CD4-positive, alpha-beta T cell treated with Interleukin-4 for 1 hour (primary cell): Measurements from ENCODE around the gene CFAP46.
"Not testable (repeated sequence)": the region's sequence is repeated elsewhere in the genome, so short reads cannot be mapped to it uniquely, and the experiment has no call there.

Experiments used
- DNase-seq, 2 donors: peaks; one replicate each; pipeline ENCODE4 v3.0.0-alpha.2; 2020 to 2022

CFAP46 gene

DNA sequence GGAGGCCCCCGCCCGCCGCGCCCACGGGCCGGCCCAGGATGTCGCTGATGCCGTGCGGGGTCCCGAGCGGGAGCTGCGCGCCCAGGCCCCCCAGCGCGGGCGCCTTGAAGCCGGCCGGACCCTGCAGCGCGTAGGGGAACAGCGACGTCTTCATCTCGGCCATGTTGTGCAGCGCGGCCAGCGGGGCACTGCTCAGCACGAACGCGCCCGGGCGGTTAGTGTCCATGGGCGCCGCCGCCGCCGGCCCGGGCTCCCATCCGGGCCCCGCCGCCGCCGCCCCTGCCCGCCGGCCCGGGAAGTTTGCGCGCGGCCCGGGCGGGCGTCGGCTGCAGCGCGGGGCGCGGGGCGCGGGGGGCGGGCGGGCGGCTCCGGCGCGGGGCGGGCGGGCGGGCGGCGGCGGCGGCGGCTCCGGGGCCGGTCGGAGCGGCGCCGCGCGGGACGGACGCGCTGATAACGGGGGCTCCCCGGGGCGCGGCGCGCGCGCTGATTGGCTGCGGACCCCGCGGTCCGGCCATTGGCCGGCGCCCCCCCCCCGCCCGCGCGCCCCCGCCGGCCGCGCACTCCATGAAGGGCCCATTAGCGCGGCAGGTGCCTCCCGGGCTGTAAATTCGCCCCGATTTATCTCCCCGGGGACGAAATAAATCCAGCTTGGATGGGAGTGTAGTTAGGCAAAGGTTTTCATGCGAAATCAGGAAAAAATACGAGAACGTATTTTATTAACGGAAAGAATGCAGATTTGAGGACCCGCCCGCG, 156.5 kb downstream of the CFAP46 start, which contains the start of gene NKX6-2:
TSS of gene NKX6-2 (minus strand) at position 425 of the 753 bp plus-strand sequence. CDS start at position 226, 199 bp downstream.
- no peak for DNase-seq

DNA sequence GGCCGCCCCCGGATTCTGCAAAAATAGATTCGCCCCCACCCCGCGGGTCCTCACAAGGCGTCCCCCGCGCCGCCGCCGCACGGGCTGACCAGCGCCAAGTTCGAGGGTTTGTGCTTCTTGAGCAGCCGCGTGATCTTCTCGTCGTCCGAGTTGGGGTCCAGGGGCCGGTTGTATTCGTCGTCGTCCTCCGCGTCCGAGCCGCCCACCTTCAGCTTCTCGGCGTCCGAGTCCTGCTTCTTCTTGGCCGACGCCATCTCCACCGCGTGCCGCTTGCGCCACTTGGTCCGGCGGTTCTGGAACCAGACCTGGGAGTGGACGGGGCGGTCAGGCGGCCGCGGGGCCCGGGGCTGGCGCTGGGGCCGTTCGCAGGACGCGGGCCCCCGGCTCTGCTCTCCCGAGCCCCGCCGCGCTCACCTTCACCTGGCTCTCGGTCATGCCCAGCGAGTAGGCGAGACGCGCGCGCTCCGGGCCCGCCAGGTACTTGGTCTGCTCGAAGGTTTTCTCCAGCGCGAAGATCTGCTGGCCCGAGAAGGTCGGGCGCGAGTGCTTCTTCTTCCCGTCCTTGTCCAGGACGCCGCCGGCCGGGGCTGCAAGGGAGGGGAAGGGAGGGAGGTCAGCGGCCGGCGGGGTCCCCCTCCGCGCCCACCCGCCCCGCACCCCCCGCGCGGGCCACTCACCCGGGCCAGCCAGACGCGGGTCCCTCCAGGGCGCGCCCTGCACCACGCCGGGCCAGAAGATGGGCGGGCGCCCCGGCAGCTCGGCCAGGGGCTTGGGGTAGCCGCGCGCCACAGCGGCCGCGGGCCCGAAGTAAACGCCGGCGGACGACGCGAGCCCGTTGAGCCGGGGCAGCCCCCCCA, 157.3 kb downstream of the CFAP46 start:
- no peak for DNase-seq

DNA sequence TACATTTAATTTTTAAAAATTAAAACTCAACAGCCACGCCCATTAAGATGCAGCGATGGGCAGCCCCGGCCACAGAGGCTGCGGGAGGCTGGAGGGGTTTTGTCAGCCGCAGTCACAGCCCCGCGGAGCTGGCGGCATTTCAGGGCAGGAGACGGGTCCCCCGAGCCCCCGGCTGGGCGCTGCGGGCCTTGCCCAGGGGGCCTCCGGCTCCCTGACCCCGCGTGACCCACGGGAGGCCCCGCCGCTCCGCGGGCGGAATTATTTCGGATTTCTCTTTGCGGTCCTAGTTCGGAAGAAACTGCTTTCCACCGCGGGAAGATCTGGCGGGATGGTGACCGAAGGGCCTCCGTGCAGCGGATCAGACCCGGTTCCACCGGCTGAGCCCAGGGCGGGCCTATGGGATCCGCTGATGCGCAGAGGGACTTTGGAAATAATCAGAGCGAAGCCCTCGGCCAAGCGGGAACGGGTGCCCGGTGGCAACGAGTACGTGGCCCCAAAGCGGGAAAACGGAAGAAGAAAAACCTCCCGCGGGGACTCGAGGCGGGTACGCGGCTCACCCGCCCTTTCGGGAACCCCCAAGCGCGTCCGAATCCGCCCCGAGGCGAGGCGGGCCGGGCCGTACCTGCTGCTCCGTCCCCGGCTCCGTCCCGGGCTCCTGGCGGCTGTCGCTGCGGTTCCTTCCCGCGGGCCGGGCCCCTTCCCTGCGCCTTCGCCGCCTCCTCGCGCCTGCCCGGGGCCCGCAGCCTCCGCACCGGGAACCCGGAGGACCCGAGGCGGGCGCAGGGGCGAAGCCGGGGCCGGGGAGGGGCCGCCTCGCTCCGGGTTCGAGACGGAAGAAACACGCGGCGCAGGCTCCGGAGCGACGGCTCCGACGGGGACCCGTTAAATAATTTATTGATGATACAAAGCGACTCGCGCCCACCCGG, 158.2 kb downstream of the CFAP46 start:
- no peak for DNase-seq

DNA sequence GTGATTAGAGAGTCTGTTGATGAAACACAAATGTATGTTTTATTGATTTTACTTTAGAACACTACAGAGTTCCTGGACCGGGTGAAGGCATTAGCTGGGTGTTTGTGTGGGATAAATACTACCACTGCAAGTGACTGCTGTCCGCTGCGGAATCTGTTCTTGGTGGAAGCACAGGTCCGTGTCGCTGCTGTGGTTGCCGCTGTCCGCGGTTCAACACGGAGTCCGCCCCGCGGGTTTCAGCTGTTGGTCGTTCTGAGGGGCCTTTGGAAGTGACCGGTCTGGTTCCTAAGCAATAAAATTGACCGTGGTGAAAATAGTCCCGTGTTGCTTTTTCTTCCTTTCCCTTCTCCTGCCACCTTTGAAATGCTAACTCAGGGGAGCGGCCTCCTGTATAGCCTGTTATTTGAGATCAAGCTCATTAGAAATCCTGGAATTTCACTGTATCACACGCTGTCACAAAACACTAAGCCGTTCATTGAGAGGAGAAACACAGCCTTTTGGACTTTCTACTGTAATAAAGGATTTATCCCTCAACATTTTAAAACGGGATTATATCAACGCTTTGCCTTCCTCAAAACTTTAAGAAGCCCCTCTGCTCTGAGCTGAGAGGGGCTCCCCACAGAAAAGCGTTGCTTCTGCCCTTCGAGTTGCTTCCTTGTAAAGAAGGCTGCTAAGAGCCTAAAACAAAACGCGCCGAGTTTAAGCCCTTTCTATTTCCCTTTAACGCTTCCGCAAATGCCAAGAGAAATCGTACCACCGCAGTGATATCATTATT, 159.0 kb downstream of the CFAP46 start:
- no peak for DNase-seq

DNA sequence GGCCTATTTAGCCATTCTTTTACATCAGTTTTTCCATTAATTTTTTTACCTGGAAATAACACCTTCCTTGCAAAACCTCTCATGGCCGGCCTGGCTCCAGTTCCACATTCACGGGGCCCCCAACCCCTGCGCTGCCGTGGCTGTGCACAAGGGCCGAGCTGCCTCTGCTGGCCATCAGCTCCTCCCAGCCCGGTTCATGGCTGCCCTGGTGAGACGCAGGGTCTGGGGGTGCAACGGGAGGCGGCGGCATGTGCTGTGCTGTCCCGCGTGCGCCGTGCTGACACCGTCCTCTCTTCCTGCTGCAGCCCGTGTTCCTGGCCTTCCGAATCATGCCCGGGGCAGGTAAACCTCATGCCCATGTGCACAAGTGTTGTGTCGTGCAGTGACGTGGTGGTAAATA, 160.8 kb downstream of the CFAP46 start:
- DNase-seq: no peak

DNA sequence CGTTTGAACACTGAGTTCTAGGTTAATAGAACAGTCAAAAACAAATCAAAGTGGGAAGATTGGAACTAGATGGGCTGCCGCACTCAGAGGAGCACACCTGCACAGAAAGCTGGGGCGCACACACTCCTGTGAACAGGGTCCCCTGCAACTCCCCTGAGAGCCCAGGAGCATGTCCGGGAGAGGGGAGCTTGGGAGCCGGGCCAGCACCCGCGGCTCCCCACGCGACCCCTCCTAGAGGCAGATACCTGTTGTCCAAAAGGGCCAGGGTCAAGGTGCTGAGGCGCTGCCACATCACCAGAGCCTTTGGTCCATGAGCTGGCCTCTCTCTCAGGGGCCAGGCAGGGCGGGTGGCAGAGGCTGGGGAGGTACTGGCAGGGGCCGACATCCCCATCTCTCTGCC, 162.0 kb downstream of the CFAP46 start:
- no peak for DNase-seq

DNA sequence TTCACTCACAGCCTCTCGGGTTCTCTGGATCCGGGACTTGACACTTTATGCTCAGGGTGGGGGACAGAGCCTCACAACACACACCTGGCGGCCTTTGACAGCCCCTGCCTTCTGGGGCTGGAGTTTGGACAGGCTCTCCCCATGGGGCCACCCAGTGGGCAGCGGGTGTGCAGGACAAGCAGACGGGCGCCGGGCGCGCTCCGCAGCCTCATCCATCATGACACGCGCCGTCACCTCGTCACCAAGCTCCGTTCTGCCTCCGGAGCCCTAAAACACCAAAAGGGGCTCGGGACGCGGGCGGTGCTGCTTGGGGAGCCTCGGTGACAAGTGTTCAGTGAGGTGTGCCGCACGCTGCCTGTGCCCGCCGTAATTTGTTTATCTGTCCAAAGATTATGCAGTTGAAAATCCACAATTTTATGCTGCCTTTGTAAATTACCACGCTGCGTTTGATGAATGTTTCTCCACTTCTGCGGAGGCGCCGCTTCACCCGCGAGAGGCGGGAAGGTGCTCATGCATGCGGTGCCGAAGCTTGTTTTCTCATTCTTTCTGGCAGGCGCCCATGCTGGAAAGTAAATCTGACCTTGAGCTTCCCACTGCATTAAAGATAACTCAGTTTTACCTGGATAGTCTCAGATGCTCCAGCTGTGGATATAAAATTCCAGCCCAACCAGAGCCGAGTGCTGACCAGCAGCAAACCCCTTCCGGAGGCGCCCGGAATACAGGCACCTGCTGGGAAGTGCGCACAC, 162.6 kb downstream of the CFAP46 start:
- no peak for DNase-seq

DNA sequence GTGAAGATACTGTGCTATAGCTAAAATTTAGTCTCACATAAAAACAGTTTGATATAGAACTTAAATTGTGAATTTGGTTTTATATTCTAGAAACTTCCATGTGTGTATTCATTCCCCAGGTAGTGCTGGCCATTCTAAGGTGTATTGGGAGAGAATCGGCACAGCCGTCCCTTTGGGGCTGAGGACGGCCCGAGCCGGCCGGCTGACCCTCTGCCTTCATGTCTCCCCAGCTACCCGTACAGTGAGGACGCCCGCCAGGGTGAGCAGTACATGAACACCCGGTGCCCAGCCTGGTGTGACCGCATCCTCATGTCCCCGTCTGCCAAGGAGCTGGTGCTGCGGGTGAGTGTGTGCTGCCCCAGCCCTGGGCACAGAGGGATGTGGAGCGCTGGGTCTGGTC, 164.9 kb downstream of the CFAP46 start:
- no peak for DNase-seq

DNA sequence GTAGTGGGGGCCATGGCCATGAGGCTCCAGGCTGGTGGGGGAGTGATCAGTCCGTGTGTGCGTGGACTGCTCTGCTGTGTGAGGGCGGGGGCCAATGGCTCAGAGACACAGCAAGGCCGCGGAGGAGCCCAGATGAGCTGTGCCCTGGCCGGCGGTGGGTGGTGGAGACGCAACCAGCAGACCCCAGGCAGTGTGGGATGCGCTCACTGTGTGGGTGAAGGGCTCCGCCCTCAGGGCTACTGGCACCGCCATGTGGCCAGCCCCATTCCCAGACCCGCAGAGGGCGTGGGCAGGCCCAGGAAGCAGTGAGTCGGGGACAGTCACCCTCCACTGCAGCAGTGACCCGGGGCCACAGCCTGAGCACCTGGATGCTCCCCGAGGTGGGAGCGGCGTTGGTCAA, 165.5 kb downstream of the CFAP46 start:
- no peak for DNase-seq

DNA sequence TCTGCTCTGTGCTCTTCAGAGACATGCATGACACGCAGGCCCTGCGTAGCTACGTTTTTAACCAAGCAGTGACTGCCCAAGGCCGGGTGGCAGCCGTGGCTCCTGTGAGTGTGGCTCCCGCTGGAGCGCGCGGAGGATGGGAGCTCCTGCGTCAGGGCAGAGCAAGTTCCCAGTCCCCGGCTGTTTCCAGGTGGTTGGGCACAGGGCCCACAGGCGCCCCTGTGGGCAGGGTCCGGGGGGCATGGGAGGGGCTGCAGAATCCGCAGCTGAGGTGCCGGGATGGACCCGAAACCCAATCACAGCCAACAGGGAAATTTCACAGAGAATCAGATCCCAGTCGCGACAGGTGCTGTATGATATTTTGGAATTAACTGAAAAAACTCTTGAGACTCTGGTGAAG, 166.2 kb downstream of the CFAP46 start:
- no peak for DNase-seq

DNA sequence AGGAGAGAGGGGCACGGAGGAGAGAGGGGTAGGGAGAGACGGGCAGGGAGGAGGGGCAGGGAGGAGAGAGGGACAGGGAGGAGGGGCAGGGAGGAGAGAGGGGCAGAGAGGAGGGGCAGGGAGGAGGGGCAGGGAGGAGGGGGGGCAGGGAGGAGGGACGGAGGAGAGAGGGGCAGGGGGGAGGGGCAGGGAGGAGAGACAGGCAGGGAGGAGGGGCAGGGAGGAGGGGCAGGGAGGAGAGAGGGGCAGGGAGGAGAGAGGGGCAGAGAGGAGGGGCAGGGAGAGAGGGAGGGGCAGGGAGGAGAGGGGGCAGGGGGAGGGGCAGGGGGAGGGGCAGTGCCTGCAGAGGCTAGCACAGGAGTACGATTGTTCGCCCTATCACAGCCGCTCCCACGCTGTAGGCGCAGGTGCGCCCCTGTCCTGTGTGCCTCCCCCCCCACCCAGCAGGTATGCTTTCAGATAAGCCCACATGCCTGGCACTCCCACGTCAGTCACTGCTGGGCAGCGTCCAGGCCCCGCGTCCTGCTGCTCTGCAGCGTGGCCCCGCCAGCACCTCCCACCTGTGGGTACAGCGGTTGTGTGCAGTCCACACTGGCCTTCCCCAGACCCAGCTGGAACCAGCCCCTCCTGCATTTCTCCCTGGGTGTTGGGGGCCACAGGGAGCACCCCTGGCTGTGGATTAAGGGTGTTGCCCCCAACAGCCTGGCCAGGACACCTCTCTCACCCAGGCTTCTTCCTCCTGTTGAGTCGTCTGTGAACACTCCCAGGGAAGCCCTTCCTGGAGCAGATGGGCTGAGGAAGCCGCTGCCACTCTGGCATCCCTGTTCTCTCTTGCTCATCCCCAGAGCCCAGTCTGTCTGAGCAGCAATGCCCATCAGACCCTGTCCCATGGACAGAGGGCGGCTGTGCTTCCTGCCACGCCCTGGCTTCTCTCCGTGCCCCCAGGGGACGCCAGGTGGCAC, 167.2 kb downstream of the CFAP46 start:
- DNase-seq: no peak

DNA sequence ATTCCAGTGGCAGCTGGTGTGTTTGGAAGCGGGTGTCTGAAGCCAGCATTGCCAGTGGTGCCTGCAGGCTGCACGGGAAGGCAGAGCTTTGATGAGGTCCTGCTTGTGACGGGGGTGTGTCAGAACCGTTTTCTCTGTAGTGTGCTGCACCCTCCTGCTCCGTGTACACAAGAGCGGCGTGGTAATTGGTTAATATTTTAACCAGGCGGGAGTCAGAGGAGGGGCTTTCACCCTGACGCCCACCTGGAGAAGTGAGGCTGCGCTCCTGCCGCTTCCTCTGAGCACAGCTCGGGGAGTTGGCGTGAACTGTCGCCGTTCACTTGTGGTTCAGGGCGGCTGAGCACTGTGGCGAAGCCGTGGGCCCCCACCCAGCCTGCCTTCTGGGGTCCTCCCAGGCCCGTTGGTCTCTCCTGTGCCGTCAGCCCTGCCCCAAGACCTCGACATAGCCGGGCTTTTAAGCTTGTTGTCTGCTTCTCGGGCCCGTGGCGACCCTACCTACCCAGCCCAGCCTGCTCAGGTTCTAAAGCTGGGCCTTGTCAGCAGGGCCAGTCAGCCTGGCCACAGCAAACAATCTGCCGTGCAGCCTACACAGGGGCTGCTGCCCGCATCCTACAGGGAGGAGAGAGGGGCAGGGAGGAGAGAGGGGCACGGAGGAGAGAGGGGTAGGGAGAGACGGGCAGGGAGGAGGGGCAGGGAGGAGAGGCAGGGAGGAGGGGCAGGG, 168.0 kb downstream of the CFAP46 start:
- DNase-seq: no peak

DNA sequence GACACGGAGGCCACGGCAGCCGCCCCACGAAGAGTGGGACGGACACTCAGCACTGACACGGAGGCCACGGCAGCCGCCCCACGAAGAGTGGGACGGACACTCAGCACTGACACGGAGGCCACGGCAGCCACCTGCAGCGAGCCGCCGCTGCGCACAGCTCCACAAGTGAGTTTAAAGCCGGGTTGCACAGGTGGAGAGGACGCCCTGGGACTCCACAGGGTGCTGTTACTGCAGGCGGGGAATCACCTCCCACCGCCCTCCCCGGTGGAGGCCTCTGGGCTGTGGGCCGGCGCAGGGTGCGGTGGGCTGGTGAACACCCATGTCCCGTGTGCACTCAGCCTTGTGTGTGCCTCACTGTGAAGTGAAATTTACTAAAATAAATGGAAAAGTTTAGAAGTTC, 169.6 kb downstream of the CFAP46 start:
- not testable (repeated sequence) for DNase-seq

DNA sequence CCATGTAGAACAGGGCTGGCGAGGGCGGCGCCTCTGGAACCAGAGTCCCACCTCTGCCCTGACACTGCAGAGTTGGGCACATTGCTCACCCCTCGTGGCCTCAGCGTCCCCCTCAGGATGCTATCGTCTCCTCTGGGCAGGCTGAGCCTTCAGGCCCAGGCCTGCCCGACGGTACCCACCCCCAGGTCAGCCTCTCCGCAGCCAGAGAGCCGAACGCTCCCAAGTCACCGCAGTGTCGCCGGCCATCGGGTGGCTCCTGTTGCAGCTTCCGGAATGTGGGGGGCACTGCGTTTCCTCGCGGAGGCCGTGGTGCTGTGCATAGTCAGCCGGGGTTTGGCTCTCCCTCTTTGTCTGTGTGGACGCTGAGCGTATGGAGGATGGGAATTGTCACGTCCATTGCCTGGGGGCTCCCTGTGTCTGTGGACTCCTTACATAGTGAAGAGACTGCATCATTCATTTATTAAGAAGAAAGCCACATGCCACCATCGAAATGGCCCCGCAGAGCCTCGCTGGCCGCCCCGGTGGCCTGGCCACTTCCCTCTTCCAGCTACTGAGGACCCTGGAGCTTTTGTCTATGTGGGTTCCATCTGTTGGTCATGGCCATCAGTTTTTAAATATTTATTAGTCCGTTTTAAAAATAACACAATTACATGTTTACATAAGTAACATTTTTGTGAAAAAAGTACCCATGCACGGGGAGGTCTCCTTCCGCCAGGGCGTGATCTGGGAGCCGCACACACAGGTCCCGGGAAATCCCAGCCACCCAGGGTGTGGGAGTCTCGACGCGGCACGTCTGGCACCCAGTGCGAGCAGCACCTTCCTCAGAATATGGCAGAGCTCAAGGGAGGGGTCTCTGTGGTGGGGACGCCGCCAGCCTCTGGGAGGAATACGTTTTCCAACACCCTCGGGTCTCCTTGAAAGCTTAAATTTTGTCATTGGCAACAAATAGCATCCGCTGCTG, 172.0 kb downstream of the CFAP46 start:
- no peak for DNase-seq

DNA sequence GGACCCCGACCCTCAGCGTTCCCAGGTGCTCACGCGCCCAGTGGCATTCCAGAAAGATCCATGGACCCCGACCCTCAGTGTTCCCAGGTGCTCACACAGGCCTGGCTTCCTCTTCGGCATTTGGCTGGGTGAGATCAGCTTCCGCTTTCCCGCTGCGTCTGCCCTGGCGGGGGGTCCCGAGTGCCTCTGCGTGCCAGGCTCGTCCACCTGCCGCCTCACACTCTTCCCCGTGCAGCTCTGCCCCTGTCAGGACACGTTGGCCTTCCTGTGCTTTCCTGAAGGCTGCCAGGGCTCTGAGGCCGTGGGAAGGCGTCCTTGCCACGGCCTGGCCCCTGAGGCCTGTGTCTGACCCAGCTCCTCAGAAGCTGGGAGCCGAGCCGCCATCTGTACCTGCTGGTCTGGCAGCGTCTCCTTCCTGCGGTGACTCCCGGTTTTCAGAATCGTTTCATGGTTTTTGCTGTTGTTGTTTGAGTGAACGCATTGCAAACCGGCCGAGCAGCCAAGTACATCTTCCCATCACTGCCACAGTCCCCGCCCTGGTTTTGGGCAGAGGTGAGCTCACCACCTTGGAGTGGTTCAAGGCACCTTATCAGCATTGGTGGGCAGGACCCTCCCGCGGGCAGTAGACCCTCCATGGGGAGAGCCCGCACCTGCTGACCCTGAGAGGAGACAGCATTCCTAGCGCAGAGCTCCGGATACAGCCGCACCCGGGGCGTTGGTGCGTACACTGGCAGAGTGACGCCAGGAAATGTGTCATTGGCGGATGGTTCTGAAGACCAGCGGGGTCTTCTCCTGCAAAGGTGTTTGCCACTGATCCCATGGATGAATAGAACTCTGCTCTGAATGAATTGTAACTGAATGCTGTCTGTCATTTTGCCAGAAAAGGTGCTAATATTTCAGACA, 173.8 kb downstream of the CFAP46 start:
- DNase-seq: no peak

DNA sequence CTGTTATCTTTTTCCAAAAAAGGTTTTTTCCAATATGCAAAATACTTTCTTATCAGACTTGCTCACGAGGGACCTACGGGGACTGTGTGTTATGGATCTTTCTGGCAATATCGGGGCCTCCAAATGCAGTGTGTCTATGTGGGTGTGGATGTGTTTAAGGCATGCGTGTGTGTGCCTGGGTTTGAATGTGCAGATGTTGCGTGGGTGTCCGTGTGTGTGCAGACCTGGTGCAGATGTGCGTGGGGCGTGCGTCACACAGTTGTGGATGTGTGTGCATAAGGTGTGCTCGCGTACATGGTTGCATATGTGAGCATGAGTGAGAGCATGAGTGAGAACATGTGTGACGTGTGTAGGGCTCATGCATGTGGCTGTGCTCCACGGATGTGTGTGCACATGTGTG, 176.1 kb downstream of the CFAP46 start:
- no peak for DNase-seq

DNA sequence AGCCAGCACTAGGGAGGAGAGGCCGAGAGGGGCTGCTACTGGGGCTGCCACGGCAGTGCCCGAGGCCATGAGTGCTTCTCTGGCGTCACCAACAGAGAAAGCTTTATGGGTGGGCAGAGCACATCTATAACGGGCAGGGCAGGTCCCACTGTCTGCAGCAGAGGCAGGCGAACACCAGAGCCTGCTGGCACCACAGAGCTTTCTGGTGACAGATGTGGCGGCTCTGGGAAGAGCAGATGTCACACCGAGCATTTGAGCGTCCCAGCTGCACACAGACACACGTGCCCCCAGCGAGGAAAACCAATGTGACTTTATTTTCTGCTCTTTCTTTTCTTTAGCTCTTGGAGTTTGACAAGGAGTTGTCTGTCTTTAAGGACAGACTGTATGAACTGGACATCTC, 176.9 kb downstream of the CFAP46 start:
- no peak for DNase-seq
